Measurements from ENCODE around the gene FOXE3.

FOXE3 gene

DNA sequence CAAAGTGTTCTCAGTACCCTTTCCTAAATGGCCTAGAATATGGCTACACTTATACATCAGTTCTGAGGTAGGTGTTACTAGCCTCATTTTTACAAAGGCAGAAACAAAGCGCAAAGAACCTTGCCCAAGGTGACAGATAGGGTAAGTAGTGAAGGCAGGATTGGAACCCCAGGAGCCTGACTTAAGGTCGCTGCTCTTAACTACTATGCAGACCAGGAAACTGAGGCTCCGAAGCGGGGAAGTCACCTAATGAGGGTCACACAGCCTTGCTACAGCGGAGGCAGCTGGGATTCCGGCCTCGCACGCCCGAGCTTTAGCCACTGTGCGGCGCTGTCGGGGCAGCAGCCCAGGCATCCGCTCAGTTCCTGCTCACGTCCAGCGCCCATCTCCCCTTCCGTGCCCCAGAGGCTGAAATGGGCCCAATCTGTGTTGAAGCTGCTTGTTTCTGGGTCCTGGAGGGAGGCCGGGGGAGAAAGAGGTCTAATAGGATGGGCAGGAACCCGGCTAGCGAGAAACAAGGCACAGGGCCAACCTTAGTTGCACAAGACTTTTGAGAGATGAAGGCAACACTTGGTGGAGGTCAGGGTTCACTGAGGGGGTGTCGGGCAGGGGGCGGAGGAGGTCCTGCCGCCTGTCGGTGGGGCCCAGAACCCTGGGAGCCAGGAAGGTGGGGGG is 20.4 kb downstream of the FOXE3 start:
- DNase-seq, result peak; percentile 58

DNA sequence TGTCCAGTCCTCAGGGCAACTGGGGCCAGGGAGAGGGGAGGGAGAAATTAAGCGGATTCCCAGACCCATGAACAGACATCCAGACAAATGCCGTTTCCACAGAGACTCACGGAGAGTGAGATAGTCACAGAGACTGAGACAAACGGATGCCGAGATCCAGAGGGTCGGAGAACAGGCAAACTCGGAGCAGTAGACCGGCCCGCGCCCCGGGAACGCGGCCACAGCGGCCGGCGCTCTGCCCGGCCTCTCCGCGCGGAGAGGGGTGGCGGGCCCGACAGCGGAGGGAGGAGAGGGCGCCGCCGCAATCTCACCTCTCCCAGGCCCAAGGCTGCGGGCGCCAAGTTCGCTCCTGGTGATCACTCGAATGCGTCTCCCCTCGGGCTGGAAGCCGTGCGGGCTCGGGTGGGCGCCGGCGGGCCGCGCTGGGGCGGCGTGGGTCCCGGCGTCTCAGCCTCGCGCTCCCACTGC is 20.9 kb downstream of the FOXE3 start:
- no peak for DNase-seq

DNA sequence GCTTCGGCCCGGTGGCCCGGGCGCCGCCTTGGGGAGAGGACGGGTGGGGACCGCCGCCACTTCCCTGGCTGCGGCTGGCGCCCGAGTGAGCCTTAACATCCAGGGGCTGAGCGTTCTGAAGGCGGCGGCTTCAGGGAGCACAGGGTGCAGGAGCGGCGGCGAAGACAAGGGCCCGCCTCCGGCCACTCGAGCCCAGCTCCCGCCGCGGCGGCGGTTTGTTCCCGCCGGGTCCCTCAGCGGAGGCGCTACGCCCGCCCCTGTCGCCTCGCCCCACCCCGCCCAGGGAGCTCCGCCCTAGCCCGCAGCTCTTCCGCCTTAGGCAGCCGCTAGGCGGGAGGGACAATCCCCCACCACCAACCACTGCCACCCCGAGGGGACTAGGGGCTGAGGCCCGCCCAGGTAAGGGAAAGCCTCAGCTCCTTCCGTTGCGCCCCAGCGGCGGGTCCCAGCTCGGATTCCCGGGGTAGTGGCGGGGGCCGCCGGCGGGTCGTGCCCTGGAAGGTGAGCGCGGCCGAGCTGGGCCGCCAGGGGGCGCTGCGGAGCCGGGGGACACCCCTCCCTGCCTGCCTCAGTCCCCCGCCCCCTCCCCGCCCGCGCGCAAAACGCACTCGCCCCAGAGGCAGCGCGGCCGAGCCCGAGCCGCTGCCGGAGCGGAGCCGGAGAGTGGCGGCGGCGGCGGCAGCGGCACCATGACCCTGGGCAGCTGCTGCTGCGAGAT is 21.5 kb downstream of the FOXE3 start, which contains the start of gene FOXD2:
Gene FOXD2 (plus strand): TSS at position 598 of the 718 bp plus-strand sequence. CDS start 92 bp downstream, at position 690.
- DNase-seq, result peak; percentile 85

DNA sequence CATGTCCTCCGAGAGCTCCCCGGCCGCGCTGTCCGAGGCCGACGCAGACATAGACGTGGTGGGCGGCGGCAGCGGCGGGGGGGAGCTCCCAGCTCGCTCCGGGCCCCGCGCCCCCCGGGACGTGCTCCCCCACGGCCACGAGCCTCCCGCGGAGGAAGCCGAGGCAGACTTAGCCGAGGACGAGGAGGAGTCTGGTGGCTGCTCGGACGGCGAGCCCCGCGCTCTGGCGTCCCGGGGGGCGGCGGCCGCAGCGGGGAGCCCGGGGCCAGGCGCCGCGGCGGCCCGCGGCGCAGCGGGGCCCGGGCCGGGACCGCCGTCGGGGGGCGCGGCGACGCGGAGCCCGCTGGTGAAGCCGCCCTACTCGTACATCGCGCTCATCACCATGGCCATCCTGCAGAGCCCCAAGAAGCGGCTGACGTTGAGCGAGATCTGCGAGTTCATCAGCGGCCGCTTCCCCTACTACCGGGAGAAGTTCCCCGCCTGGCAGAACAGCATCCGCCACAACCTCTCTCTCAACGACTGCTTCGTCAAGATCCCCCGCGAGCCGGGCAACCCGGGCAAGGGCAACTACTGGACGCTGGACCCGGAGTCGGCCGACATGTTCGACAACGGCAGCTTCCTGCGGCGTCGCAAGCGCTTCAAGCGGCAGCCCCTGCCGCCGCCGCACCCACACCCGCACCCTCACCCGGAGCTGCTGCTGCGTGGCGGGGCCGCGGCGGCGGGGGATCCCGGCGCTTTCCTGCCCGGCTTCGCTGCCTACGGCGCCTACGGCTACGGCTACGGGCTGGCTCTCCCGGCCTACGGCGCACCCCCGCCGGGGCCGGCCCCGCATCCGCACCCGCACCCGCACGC is 22.3 kb downstream of the FOXE3 start:
- DNase-seq, result no peak

DNA sequence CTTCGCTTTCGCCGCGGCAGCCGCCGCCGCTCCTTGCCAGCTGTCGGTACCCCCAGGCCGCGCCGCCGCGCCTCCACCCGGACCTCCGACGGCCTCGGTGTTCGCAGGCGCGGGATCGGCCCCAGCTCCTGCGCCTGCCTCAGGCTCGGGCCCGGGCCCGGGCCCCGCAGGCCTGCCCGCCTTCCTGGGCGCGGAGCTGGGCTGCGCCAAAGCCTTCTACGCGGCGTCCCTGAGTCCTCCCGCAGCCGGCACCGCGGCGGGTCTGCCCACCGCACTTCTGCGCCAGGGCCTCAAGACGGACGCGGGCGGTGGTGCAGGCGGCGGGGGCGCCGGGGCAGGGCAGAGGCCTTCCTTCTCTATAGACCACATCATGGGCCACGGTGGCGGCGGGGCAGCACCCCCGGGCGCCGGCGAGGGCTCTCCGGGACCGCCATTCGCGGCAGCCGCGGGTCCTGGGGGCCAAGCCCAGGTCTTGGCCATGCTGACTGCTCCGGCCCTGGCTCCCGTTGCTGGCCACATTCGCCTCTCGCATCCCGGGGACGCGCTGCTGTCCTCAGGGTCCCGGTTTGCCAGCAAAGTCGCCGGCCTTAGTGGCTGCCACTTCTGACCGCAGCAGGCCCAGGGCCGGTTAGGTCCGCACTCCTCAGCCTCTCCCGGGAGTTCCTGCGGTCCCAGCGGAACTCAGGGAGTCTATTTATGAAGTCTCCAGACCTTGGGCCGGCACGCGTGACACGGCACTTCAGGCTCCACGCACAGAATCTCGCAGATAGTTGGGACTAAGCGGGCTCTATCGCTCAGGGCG is 23.1 kb downstream of the FOXE3 start:
- DNase-seq, result no peak

DNA sequence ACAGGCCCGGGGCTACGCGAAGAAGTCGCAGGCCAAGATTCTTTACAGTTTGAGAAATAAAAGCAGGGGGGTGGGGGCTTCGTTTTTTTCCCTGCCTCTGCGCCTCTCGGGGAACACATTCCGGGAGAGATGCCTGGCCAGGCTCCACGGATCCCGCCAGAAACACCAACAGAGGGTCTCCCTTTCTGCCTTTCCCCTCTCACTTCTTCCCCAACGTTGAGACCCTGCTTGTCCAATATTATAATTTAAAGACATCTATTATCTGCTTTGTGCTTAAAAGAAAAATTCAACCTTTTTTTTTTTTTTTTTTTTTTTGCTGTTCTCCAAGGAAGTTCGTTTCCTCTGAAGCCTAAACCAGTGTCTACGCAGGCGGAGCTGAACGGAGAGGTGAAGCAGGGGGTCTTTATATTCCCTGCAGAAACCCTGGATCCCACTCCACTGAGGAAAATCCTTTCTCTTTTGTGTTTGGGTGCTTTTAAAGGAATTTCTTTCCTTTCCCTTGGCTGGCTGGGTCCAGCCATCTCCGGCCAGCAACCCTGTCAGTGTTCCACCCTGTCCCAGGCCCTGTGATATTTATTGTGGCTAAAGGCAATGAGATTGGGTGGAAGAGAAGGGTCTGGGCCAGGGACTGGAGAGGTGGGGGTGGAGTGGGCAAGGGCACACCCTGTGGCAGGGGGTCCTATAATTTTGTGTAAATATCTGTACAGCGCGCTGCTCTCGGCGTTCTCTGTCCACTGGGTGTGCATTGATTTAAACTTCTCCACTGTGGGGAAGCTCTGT is 23.9 kb downstream of the FOXE3 start:
- no peak for DNase-seq

DNA sequence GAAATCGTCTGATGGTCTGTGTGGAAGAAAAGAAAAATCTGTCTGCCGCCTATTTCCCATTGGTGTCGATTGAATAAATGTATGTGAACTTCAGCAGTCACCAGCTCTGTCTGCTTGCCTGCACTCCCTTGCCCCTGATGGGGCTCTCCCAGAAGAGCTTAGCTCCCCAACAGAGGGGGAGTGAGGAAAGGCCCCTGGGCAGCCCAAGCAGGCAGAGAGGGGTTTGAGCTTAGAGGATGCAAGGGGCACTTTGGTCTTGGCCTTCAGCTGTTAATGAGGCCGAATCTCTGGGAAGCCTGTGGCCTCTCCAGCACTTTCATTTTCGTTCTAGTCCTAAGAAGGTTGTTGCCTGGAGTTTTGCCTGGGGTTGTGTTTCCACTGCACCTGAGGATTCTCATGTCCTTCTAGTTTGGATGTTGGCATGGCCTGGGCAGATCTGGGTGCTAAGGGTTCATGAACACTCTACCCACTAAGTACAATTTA is 24.6 kb downstream of the FOXE3 start:
- DNase-seq, result no peak

DNA sequence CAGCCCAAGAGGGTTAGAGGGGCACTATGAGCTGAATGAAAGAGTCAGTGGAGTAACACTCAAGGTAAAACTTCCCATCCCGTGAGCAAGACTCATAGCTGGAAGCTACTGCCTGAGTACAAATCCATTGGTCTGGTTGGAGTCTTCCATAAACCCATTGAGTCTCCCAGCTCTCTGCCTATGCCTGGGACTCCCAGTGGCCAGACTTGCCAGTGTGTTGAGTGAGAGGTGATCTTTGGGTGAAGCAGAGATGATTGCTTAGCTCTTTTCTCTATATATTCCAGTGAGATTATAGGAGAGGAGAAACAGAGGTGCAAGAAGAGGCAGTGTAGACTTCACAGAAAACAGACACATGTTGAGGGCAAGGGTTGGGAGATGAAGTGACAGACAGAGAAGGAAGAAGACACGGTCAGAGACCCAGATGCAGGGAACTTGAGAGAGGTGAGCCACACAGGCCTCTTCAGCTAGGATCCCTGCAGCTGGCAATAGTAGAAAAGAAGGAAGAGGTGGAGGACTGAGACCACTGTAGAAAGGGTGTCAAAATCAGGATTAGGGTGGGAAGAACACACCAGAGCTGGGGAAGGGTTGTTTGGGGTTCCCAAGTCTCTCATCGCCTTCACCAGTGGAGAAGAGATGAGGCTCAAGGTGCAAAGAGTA is 25.5 kb downstream of the FOXE3 start:
- DNase-seq, result no peak

DNA sequence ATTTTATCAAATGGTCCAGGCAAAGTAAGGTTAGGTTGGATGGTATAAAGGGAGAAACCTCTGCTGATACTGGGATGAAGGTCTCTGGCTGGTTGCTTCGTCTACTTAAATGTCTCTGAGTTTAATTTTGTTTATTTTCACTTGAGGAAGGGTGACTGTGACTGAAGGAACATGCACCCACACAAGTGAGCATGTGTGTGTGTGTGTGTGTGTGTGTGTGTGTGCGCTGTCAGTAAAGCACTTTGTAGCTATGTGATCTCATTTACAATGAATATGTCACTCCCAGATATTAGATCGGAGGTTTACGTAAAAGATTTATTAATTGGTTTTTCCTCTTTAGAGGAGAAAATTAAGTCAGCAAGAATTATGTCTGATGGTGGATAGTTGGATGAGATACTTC is 26.1 kb downstream of the FOXE3 start:
- DNase-seq, result no peak

DNA sequence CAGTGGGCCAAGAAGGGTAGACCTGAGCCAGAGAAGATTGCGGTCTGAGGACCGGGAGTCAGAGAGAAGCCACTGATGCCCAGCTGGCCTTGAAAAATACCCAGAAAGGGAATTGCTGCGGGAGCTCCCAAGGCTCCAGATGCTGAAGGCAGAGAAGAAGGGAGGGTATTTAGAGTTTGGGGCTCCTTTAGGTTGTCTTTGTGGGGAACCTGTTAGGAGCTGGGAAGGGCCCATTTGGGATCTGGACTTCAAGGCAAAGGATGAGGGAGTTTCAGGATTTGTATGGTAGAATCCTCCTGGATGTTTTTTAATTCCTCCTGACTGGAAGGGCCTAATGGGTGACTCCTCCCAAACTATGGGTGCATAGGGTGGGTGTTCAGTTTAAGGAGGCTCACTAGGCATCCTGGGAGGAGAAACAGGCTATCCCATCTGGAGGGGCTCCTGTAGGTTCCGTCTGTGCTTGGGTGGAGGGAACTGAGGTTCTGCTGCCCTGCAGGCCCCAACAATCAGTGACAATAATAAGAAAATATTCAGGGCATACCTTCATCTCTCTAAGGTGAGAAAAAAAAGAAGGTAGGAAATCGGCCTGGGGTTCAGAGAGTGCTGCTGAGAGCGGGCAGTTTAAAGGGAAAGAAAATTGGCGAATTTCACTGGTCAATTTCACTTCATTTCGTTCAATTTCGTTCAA is 26.9 kb downstream of the FOXE3 start:
- no peak for DNase-seq

DNA sequence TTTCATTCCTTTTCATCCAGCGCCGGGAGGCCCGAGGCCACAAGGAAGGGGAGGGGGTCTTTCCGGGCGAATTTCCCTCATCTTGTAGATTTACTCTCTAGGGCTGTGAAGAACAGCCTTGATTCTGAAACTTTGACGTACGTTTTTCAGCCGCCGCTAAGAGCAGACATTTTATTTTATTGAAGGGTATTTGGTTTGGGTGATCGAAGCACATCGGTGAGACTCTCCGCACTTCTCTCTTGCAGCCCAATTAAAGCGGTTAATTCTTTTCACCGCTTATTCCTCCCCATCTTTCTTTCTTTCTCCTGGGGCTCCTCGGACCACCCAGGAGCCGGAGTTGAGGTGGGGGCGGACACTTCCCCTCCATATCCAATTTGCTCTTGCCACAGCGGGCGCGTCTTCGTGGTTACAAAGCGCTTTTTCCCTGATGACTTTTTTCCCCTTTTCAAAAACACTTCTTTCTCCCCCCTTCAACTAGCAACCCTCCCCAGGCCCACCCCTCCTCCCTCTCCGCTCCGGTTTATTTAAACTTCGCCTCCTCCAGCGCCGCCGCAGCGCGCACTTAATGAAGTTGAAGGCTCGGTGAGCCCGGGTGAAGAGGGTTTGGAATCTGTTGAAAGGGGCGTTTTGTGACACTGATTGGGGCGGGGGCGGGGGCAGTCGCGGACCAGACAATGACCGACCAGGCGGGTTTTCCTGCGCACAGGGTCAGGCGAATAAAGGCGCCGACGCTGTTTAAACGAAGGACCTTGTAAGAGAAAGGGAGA is 27.6 kb downstream of the FOXE3 start:
- DNase-seq, result no peak

DNA sequence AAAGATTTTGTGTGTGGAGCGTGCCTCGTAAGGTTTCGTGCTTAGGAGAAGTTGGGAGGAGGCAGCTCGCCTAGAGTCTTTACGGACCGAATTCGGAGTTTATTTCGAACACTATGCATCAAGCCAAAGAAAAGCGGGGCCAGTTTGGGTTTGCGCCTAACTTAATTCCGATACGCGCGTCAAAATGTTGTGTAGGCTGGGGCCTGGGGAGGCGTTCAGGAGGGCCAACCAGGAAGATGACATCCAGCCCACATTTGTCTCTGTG is 28.1 kb downstream of the FOXE3 start:
- DNase-seq, result no peak

DNA sequence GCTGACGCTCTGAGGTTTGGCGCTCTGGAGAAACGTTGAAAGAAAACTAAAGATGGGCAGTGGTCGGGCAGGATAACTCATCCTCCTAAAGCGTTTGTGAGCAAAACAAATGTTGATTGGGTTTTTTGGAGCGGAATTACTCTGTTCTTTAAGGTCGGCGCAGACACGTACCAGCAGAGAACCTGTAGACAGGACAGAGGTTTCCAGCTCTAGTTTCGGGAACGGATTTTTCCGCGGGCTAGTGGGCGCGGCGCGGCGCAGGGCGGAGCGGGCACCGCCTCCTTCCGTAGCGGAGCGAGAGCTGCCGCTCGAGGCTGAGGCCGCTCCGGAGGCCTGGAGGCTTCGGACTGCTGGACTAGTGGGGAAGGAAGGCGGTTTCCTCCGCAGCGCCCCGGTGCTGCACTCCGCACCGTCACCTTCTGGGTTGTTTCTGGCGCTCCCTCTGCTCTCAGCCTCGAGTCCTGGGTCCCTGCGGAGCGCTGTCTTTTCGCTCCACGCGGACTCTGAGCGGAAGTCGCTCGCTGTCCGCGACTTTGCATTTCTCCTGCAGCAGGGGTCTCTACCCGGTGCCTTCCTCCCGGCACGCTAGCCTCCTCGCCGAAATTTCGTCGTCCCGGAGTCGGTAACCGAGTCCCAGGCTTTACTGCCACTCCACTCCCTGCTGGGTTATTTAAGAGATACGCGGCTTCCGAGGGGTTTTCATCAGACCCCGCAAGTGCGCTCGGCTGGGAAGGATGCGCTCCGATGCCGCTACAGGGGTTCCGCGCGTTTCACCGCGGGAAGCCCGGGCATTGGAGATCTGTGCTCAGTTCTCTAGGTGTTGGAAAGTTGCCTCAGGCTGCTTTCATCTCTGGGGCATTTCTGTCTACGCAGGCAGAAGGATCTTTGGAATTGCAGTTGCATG is 28.7 kb downstream of the FOXE3 start:
- DNase-seq, result peak; percentile 41

DNA sequence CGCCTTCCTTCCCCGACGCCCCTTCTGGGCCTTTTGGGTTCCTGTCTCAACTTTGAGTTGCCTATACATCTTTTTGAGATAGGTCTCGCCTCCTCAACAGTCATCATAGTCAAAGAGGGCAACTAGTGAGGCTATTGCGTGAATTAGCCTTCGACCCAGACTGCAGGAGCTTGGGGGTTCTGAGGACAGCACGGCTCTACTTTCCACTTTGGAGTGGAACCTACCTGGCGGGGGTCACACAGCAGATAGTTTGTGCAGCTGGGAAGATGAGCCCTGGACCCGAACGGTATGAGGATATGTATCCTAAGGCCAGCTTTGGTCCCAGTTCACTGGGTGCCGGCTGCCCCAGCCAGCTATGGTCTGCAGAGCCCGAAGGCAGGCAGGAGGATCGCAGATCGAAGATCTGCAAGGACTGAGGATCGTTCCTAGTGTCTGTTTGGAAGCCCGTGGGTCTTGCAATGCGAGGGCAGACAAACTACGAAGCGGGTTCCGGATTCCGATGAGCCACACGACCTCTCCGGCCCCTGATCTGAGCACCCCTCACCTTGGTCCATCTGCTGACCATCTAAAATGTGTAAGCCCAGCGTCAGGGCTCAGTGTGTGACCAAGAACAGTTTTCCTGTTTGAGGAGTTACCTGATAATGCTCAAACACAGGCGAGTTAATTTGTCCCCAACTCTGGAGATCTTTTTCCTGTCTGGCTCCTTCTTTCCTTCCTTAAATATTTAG is 29.9 kb downstream of the FOXE3 start:
- no peak for DNase-seq

DNA sequence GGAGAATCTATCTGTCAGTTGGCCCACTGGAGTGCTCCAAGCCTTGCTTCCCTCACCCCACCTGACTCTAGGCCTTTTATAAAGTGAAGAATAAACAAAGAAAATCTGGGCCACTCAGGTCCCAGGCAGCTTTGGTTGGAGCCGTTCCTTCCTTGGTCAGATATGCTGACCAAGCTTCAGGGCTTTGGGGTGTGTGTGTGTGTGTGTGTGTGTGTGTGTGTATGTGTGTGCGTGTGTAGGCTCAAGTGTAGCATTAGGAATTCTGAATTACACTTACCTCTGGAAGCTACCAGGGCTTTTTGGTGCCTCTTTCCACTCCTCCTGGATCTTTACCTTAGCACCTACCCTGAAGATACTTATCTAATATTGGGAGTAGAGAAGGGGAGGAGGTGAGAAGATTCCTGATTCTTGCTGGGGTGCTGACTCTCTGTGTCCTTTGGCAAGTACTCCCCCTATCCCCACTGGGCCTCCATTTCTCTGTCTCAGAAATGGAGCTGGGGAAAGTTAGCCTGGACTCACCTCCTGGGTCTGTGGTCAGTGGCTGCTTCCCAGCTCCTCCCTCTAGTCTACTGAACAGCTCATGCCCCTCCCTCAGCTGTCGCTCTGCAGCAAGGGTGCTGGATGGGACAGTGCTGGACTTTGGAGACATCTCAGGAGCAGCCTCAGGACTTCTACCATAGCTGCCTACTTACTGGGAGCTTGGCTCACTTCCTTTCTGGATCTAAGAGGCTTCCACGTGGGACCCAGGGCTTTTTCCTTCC is 32.6 kb downstream of the FOXE3 start:
- DNase-seq, result no peak

DNA sequence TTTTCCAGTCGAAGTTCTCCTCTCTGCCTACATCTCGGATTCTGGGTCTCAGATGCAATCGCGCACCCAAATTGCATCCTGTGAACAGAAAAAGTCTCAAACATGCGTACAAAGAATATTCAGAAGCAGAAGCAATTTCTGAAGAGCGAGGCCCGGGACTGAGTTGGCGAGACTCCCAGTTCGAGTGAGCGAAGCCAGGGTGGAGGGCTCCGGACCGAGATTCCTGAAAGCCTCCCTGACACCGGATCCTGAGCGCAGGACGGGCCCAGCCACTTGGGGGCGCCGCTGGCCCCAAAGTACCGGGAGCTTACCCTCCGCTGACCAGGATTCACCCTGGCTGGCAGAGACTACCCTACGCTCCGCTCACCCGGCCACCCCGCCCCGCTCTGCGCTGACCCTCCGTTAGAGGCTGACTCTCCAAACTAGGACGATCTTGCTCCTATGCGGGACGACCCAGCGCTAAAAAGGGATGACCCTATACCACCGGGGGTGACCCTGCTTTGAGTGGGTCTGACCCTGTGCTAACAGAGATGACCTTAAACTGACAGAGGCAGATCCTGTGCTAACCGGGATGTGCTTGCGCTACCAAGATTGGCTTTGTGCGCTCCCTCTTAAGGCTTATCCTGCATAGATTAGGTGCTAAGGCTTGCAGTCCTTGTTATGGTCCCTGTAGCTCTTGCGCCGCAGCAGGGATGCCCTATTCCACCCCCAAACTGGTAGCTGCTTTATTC is 33.9 kb downstream of the FOXE3 start:
- DNase-seq, result no peak

DNA sequence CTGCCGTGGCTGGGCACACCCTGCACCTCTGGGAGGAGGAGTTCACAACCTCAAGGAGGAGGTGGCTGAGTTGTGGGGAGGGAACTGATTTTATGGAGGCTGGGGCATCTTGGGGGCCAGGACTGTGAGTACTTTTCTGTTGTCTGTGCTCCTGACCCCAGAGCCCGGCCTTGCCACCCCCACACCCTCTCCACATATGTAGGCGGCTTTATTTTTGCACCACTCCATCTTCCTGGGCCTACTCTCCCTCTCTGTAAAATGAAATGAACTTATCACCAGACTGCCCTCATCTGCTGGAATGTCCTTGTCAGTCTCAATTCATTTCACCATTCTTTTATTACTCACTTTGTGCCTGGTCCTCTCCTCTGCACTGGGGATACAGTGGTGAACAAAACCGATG is 34.5 kb downstream of the FOXE3 start:
- no peak for DNase-seq
